Measurements from ENCODE around the gene CHN2.
"Not testable (repeated sequence)": the region's sequence is repeated elsewhere in the genome, so short reads cannot be mapped to it uniquely, and the experiment has no call there.

The CHN2 gene

GRCh38 chr7:29255906-29256692 lies 61.5 kb downstream of the CHN2 start:
- no peaks in the 10 kb centered on the region for H3K4me1 ChIP-seq (ENCODE audit: control insufficient read depth, insufficient read depth, low read length, poor library complexity, severe bottlenecking)
- WGBS, 2 experiments (ENCODE audit: insufficient coverage in 2 of 2), result no CpG with 5 or more reads among the region's 5 CpGs

DNA sequence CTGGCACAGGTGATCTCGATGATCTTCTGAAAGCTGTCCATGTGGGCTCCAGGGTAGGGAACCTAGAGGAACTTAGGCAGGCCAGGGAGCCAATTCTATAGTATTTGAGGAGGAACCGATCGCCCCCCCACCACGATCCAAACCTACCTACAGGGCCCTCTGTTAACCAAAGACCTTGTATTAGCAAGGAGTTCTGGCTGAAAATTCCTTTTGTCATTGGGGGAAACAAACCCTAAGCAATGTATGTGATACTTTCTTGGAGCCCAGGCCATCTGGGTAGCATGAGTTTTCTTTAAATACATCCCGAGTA lies 62.1 kb downstream of the CHN2 start:
- Histone ChIP-seq H3K4me1 (ENCODE audit: control insufficient read depth, insufficient read depth, low read length, poor library complexity, severe bottlenecking) (no peaks in the 10 kb centered on the region), H3K4me3 (ENCODE audit: extremely low read depth, insufficient read depth, low read length, poor library complexity, severe bottlenecking) (no peak overlapping the region), H3K36me3 (ENCODE audit: control insufficient read depth, insufficient read depth, low read length) (no peaks in the 10 kb centered on the region), H3K27ac (ENCODE audit: low read depth, low read length, severe bottlenecking) (no peak overlapping the region), H3K9me3 (ENCODE audit: control insufficient read depth, low read length) (no peaks in the 10 kb centered on the region)
- WGBS, 2 experiments (ENCODE audit: insufficient coverage in 2 of 2), result 89 to 100% methylated on average over 2 of the region's 5 CpGs

More at GRCh38 chr7:29255906-29256692, 61.5 kb downstream of the CHN2 start:
- Histone ChIP-seq H3K4me3 (ENCODE audit: extremely low read depth, insufficient read depth, low read length, poor library complexity, severe bottlenecking) (no peak overlapping the region), H3K27ac (ENCODE audit: low read depth, low read length, severe bottlenecking) (no peak overlapping the region), H3K36me3 (ENCODE audit: control insufficient read depth, insufficient read depth, low read length) (no peaks in the 10 kb centered on the region), H3K9me3 (ENCODE audit: control insufficient read depth, low read length) (no peaks in the 10 kb centered on the region)

- no peak overlapping the region for H3K4me3 ChIP-seq (ENCODE audit: extremely low read depth, insufficient read depth, low read length, poor library complexity, severe bottlenecking)
- no peaks in the 10 kb centered on the region for H3K4me1 ChIP-seq (ENCODE audit: control insufficient read depth, insufficient read depth, low read length, poor library complexity, severe bottlenecking)
- WGBS, 2 experiments (ENCODE audit: insufficient coverage in 2 of 2), result 85 to 96% methylated on average over 2 of the region's 3 CpGs
- no peaks in the 10 kb centered on the region for H3K36me3 ChIP-seq (ENCODE audit: control insufficient read depth, insufficient read depth, low read length)
- no peak overlapping the region for H3K27ac ChIP-seq (ENCODE audit: low read depth, low read length, severe bottlenecking)
- H3K9me3 ChIP-seq (ENCODE audit: control insufficient read depth, low read length), result no peaks in the 10 kb centered on the region
Observed at GRCh38 chr7:29258951-29259350, 64.4 kb downstream of the CHN2 start.

DNA sequence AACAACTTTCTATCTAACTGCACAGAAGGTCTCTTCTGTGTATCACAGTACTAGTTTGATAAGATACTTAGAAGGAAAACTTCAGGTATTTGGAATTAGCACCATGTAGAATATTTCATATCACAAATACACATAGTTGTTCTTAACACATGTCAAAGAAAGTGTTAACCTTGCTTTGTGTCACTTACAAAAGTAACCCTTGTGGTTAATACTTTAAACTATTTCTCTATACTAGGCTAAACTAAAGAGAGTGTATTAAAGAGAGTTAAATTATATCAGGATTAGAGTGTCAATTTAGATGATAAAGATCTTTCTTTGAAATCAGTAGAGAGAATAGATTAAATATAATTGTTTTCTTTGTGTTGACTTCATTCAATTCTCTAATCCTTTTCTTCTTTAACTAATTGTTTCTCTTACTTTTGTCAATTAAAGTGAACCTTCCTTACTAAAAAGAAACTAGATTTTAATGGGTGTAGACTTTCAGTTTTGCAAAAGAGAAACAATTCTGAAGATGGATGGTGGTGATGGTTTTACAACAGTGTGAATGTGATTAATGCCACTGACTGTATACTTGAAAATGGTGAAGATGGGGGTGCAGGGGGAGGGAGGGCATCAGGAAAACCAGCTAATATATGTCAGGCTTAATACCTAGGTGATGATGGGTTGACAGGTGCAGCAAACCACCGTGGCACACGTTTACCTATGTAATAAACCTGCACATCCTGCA lies 67.8 kb downstream of the CHN2 start:
- H3K4me3 ChIP-seq (ENCODE audit: extremely low read depth, insufficient read depth, low read length, poor library complexity, severe bottlenecking), result no peak overlapping the region
- no peak overlapping the region for H3K27ac ChIP-seq (ENCODE audit: low read depth, low read length, severe bottlenecking)
- WGBS, 2 experiments (ENCODE audit: insufficient coverage in 2 of 2), result no CpG with 5 or more reads among the region's 2 CpGs
- H3K4me1 ChIP-seq (ENCODE audit: control insufficient read depth, insufficient read depth, low read length, poor library complexity, severe bottlenecking), result peaks cover 9% of the 10 kb centered on the region
- no peaks in the 10 kb centered on the region for H3K36me3 ChIP-seq (ENCODE audit: control insufficient read depth, insufficient read depth, low read length)
- no peaks in the 10 kb centered on the region for H3K9me3 ChIP-seq (ENCODE audit: control insufficient read depth, low read length)

DNA sequence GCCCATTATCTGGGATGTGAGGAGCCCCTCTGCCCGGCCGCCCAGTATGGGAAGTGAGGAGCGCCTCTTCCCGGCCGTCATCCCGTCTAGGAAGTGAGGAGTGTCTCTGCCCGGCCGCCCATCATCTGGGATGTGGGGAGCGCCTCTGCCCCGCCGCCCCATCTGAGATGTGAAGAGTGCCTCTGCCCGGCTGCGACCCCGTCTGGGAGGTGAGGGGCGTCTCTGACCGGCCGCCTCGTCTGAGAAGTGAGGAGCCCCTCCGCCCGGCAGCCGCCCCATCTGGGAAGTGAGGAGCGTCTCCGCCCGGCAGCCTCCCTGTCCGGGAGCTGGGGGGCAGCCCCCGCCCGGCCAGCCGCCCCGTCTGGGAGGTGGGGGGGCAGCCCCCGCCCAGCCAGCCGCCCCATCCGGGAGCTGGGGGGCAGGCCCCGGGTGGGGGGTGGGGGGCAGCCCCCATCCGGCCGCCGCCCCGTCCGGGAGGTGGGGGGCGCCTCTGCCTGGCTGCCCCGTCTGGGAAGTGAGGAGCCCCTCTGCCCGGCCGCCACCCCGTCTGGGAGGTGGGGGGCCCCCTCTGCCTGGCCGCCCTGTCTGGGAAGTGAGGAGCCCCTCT lies 69.1 kb downstream of the CHN2 start:
- not testable (repeated sequence) for H3K36me3 ChIP-seq (ENCODE audit: control insufficient read depth, insufficient read depth, low read length); H3K4me3 ChIP-seq (ENCODE audit: extremely low read depth, insufficient read depth, low read length, poor library complexity, severe bottlenecking); H3K4me1 ChIP-seq (ENCODE audit: control insufficient read depth, insufficient read depth, low read length, poor library complexity, severe bottlenecking); H3K27ac ChIP-seq (ENCODE audit: low read depth, low read length, severe bottlenecking); H3K9me3 ChIP-seq (ENCODE audit: control insufficient read depth, low read length)
- WGBS, 2 experiments (ENCODE audit: insufficient coverage in 2 of 2), result 97% methylated on average over 18 to 28 of the region's 44 CpGs

GRCh38 chr7:29265208-29265923 lies 70.8 kb downstream of the CHN2 start:
- H3K36me3 ChIP-seq (ENCODE audit: control insufficient read depth, insufficient read depth, low read length), result no peaks in the 10 kb centered on the region
- peaks cover 9% of the 10 kb centered on the region for H3K4me1 ChIP-seq (ENCODE audit: control insufficient read depth, insufficient read depth, low read length, poor library complexity, severe bottlenecking)
- WGBS, 2 experiments (ENCODE audit: insufficient coverage in 2 of 2), result 81 to 88% methylated on average over 5 to 6 of the region's 6 CpGs

DNA sequence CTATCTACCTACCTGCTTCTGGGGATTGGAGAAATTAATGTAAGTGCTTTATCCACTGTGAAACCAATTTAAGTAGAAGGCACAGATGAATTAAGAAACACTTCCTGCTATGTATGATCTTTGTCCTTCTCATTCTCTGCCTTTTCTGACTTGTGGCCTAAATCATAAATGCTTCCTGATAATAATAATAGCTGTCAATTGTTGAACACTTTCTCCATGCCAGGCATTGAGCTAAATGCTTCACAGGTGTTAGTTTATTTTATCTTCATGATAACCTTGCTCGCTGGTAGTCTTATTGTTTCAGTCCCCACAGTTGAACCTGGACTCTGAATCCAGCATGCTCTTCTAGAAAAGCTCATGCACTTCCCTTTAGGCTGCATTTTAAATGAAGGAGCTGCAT lies 75.4 kb downstream of the CHN2 start:
- peaks cover 12% of the 10 kb centered on the region for H3K4me1 ChIP-seq (ENCODE audit: control insufficient read depth, insufficient read depth, low read length, poor library complexity, severe bottlenecking)
- no peak overlapping the region for H3K27ac ChIP-seq (ENCODE audit: low read depth, low read length, severe bottlenecking)
- H3K4me3 ChIP-seq (ENCODE audit: extremely low read depth, insufficient read depth, low read length, poor library complexity, severe bottlenecking), result no peak overlapping the region
- WGBS, 2 experiments (ENCODE audit: insufficient coverage in 2 of 2), result 100% methylated on average over 1 of the region's 1 CpG
- no peaks in the 10 kb centered on the region for H3K36me3 ChIP-seq (ENCODE audit: control insufficient read depth, insufficient read depth, low read length)
- H3K9me3 ChIP-seq (ENCODE audit: control insufficient read depth, low read length), result no peaks in the 10 kb centered on the region

More at GRCh38 chr7:29265208-29265923, 70.8 kb downstream of the CHN2 start:
- peak overlapping the region; percentile 41 for H3K27ac ChIP-seq (ENCODE audit: low read depth, low read length, severe bottlenecking)
- no peaks in the 10 kb centered on the region for H3K9me3 ChIP-seq (ENCODE audit: control insufficient read depth, low read length)
- no peak overlapping the region for H3K4me3 ChIP-seq (ENCODE audit: extremely low read depth, insufficient read depth, low read length, poor library complexity, severe bottlenecking)

GRCh38 chr7:29270594-29271318 lies 76.2 kb downstream of the CHN2 start:
- WGBS, 2 experiments (ENCODE audit: insufficient coverage in 2 of 2), result 43 to 67% methylated on average over 2 to 3 of the region's 4 CpGs
- no peaks in the 10 kb centered on the region for H3K9me3 ChIP-seq (ENCODE audit: control insufficient read depth, low read length)
- H3K4me3 ChIP-seq (ENCODE audit: extremely low read depth, insufficient read depth, low read length, poor library complexity, severe bottlenecking), result no peak overlapping the region
- H3K4me1 ChIP-seq (ENCODE audit: control insufficient read depth, insufficient read depth, low read length, poor library complexity, severe bottlenecking), result peaks cover 5% of the 10 kb centered on the region
- H3K27ac ChIP-seq (ENCODE audit: low read depth, low read length, severe bottlenecking), result no peak overlapping the region
- no peaks in the 10 kb centered on the region for H3K36me3 ChIP-seq (ENCODE audit: control insufficient read depth, insufficient read depth, low read length)

DNA sequence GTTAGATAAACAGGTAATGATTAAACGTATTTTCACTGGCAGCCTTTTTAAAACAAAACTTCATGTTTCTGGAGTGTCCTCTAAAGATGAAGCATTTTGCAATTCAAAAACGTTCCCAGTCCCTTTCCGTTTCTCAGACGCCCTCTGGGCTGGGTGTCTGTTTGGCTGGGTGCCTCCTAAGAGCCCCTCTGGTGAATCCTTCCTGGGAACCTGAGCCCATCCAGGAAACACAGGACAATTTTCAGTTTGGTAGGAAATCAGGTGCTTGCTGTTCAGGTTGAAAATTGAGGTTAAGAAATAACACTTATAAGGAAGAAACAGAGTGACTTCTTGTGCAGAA lies 76.7 kb downstream of the CHN2 start:
- no peak overlapping the region for H3K27ac ChIP-seq (ENCODE audit: low read depth, low read length, severe bottlenecking)
- WGBS, 2 experiments (ENCODE audit: insufficient coverage in 2 of 2), result 49 to 60% methylated on average over 4 of the region's 4 CpGs
- peaks cover 5% of the 10 kb centered on the region for H3K4me1 ChIP-seq (ENCODE audit: control insufficient read depth, insufficient read depth, low read length, poor library complexity, severe bottlenecking)
- no peak overlapping the region for H3K4me3 ChIP-seq (ENCODE audit: extremely low read depth, insufficient read depth, low read length, poor library complexity, severe bottlenecking)
- no peaks in the 10 kb centered on the region for H3K9me3 ChIP-seq (ENCODE audit: control insufficient read depth, low read length)
- no peaks in the 10 kb centered on the region for H3K36me3 ChIP-seq (ENCODE audit: control insufficient read depth, insufficient read depth, low read length)

DNA sequence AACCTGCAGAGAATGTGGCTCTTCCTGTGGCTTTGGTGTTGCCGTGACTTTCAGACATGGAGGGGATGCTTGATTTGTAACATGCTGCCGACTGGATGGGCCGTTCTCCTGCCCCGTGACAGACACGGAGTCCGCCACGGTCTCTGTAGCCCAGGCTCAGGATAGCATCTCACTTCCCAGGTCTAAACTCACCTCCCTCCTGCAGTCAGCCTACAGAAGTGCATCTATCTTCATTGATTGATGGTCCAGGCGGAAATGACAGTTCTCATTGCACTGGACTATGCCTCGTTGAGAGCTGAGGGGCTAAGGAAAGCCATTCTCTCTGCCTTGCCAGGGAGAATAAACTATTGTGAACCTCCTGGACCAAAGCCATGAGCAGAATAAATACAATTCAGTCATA lies 77.5 kb downstream of the CHN2 start:
- 99% methylated on average over 7 to 9 of the region's 9 CpGs for WGBS, 2 experiments (ENCODE audit: insufficient coverage in 2 of 2)
- Histone ChIP-seq H3K27ac (ENCODE audit: low read depth, low read length, severe bottlenecking) (no peak overlapping the region), H3K9me3 (ENCODE audit: control insufficient read depth, low read length) (no peaks in the 10 kb centered on the region), H3K4me1 (ENCODE audit: control insufficient read depth, insufficient read depth, low read length, poor library complexity, severe bottlenecking) (peaks cover 5% of the 10 kb centered on the region), H3K4me3 (ENCODE audit: extremely low read depth, insufficient read depth, low read length, poor library complexity, severe bottlenecking) (no peak overlapping the region), H3K36me3 (ENCODE audit: control insufficient read depth, insufficient read depth, low read length) (no peaks in the 10 kb centered on the region)
